OCI-LY7 (cell line): Measurements from ENCODE around the gene FBXL20. TPM values are rescaled to one million over a fixed set of nuclear protein-coding genes. Genes with fewer than 3 reads are reported as not detected.
A peak's percentile ranks its signal among the peaks of the same experiment; 100 is the strongest.

ENCODE experiments used
- BruUV-seq: library from RNA; stranded (reverse); fragments of 400-500 nt; replicated peaks from 2 replicates; lab custom pipeline; 2021; lab: Mats Ljungman, UMichigan
- CTCF ChIA-PET: fragments of 300-600 bp; sonication (Branson Sonifier 250); formaldehyde crosslinking; loops from one replicate; lab custom pipeline; 2022; ENCODE audit warnings: antibody characterized with exemption; ENCODE audit not compliant: unreplicated experiment; lab: Charles Lee
- POLR2A ChIA-PET: fragments of 300-600 bp; sonication (Branson Sonifier 250); formaldehyde crosslinking; loops from one replicate; lab custom pipeline; 2022; ENCODE audit warnings: antibody characterized with exemption; lab: Charles Lee
- DNase-seq: peaks from one replicate; pipeline ENCODE4 v3.0.0-alpha.2; 2015; ENCODE audit warnings: low spot score
- H2AFZ ChIP-seq: fragments of 200-600 bp; sonication (generic), shearing (Covaris generic); 2 replicates; pipeline ENCODE4 v1.6.1; 2014; ENCODE audit warnings: mild to moderate bottlenecking, antibody characterized with exemption, low read length, moderate library complexity
- H3K27ac ChIP-seq: fragments of 200-600 bp; sonication (generic); 2 replicates; pipeline ENCODE4 v1.5.1; 2014; ENCODE audit warnings: mixed run types, low read depth, mild to moderate bottlenecking, moderate library complexity, low read length, inconsistent platforms; ENCODE audit not compliant: poor library complexity, severe bottlenecking
- H3K36me3 ChIP-seq: fragments of 200-600 bp; sonication (generic); 2 replicates; pipeline ENCODE4 v1.6.1; 2014; ENCODE audit warnings: mild to moderate bottlenecking, antibody characterized with exemption, low read length, moderate library complexity, mixed read lengths; ENCODE audit not compliant: insufficient read depth
- H3K4me1 ChIP-seq: fragments of 200-600 bp; sonication (generic); 2 replicates; pipeline ENCODE4 v1.5.1; 2014; ENCODE audit warnings: mild to moderate bottlenecking, low read length; ENCODE audit not compliant: insufficient read depth, poor library complexity, severe bottlenecking
- H3K4me2 ChIP-seq: fragments of 200-600 bp; sonication (generic); 2 replicates; pipeline ENCODE4 v1.6.1; 2014; ENCODE audit warnings: mild to moderate bottlenecking, low read length
- H3K4me3 ChIP-seq: fragments of 200-600 bp; sonication (generic); 2 replicates; pipeline ENCODE4 v1.5.1; 2014; ENCODE audit warnings: mild to moderate bottlenecking, low read depth, low read length; ENCODE audit not compliant: poor library complexity, severe bottlenecking
- H3K79me2 ChIP-seq: fragments of 200-600 bp; sonication (generic); 2 replicates; pipeline ENCODE4 v1.6.1; 2016; ENCODE audit warnings: low read depth, mild to moderate bottlenecking, low read length, moderate library complexity, mixed read lengths; ENCODE audit not compliant: insufficient read depth
- H3K9me2 ChIP-seq: fragments of 200-600 bp; sonication (generic); 2 replicates; pipeline ENCODE4 v1.6.1; 2016; ENCODE audit warnings: mild to moderate bottlenecking, low read length, mixed read lengths; ENCODE audit not compliant: insufficient read depth
- H3K9me3 ChIP-seq: fragments of 200-600 bp; sonication (generic); 2 replicates; pipeline ENCODE4 v1.6.1; 2014; ENCODE audit warnings: mild to moderate bottlenecking, mixed run types, low read length, mixed read lengths
- H4K20me1 ChIP-seq: fragments of 200-600 bp; sonication (generic); 2 replicates; pipeline ENCODE4 v1.6.1; 2014; ENCODE audit warnings: mild to moderate bottlenecking, antibody characterized with exemption, low read length, moderate library complexity, mixed read lengths; ENCODE audit not compliant: insufficient read depth
- CTCF ChIP-seq: fragments of 200-600 bp; sonication (generic); conservative IDR thresholded peaks from 2 replicates; pipeline ENCODE4 v1.5.1; 2014; ENCODE audit warnings: mild to moderate bottlenecking, antibody characterized with exemption, low read length, moderate library complexity, mixed read lengths
- EZH2phosphoT487 ChIP-seq: fragments of 200-600 bp; sonication (generic); IDR thresholded peaks from 2 replicates; pipeline ENCODE4 v1.6.1; 2018; ENCODE audit warnings: low read depth, borderline replicate concordance, mild to moderate bottlenecking, mixed run types, antibody characterized with exemption, low read length, moderate library complexity, mixed read lengths
- intact Hi-C: fragments of 100-400 bp; cut with micrococcal nuclease; formaldehyde crosslinking; loops from one replicate; pipeline ENCODE4 v1.10.0; 2022; ENCODE audit not compliant: unreplicated experiment
- total RNA-seq, 2 experiments: library from RNA; depleted of rRNA in 1 of 2; stranded (reverse); fragments of >200 nt in 1 of 2; shearing (Covaris generic) in 1 of 2; gene quantifications; 2 replicates each; pipeline ENCODE4 v1.2.3, GENCODE V29; 2014 to 2022

FBXL20 gene
- total RNA-seq, 2 experiments from 2014 or later, result 2.1 to 12.2 TPM

- no peaks in the 10 kb centered on the region for H3K9me2 ChIP-seq
Measured at GRCh38 chr17:39276113-39276512, 125.3 kb downstream of the FBXL20 start.

DNA sequence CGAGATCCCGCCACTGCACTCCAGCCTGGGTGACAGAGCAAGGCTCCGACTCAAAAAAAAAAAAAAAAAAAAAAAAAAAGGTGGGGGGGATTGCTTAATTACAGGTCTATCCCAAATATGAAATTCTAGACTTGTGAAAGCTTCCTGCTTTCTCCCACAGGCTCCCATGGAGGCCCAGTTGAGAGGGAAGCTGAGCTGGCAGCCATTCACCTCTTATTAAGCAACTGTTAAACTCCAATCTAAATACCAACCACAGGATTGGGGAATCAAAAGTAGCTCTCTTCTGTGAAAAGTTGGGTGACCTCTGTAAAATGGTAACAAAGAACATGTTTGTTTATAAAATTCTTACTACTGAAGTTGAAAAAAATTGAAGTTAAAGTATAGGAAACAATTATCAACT, 129.9 kb downstream of the FBXL20 start:
- no peak for TF ChIP-seq EZH2phosphoT487
- TF ChIP-seq CTCF, result no peak
- Histone ChIP-seq H3K27ac (no peak overlapping the region), H2AFZ (no peak overlapping the region), H3K4me2 (no peak overlapping the region), H3K9me3 (no peaks in the 10 kb centered on the region), H3K4me1 (peaks cover 6% of the 10 kb centered on the region), H3K4me3 (no peak overlapping the region), H3K36me3 (no peaks in the 10 kb centered on the region), H3K79me2 (no peaks in the 10 kb centered on the region), H4K20me1 (no peaks in the 10 kb centered on the region), H3K9me2 (no peaks in the 10 kb centered on the region)
- DNase-seq, result no peak
- BruUV-seq, result no TSS peak
- CTCF ChIA-PET, result no interaction called here
- intact Hi-C loops, result no loop called here
- POLR2A ChIA-PET, result interaction anchor here (0.7 to 1.9 kb wide), 4 partner anchors 9 to 180 kb away, joined by 3 to 8 read pairs (median 6); partner anchors contain the start of gene MED1

More at GRCh38 chr17:39276113-39276512, 125.3 kb downstream of the FBXL20 start:
- Histone ChIP-seq H3K4me2 (no peak overlapping the region), H3K4me1 (peaks cover 20% of the 10 kb centered on the region), H4K20me1 (no peaks in the 10 kb centered on the region), H3K27ac (no peak overlapping the region), H3K9me3 (no peaks in the 10 kb centered on the region), H2AFZ (no peak overlapping the region), H3K79me2 (no peaks in the 10 kb centered on the region), H3K36me3 (no peaks in the 10 kb centered on the region), H3K4me3 (no peak overlapping the region)
- POLR2A ChIA-PET, result no interaction called here
- BruUV-seq, result no TSS peak
- CTCF ChIA-PET, result no interaction called here
- no peak for DNase-seq
- no peak for TF ChIP-seq EZH2phosphoT487
- intact Hi-C loops, result no loop called here

- TF ChIP-seq EZH2phosphoT487, result no peak
- TF ChIP-seq CTCF, result peak; percentile 77
- Histone ChIP-seq H3K4me2 (no peak overlapping the region), H4K20me1 (no peaks in the 10 kb centered on the region), H3K79me2 (no peaks in the 10 kb centered on the region), H3K9me2 (no peaks in the 10 kb centered on the region), H3K36me3 (no peaks in the 10 kb centered on the region), H3K4me1 (peaks cover 2% of the 10 kb centered on the region), H3K27ac (no peak overlapping the region), H3K9me3 (no peaks in the 10 kb centered on the region), H3K4me3 (no peak overlapping the region), H2AFZ (no peak overlapping the region)
- intact Hi-C loops, result no loop called here
- POLR2A ChIA-PET, result interaction anchor here (1.0 to 1.9 kb wide), 4 partner anchors 8 to 18 kb away, joined by 3 to 8 read pairs (median 6); no protein-coding TSS in a partner anchor
- CTCF ChIA-PET, result no interaction called here
- no TSS peak for BruUV-seq
- peak; percentile 59 for DNase-seq
Measured at GRCh38 chr17:39270923-39271322, 130.5 kb downstream of the FBXL20 start.
